Mucosa of rectum (tissue), 2 donors: ENCODE data around the gene TNFRSF14.
A peak's percentile ranks its signal among the peaks of the same experiment; 100 is the strongest.

Experiments used
- H3K27ac ChIP-seq, 2 donors: one replicate each; pipeline ENCODE4 v1.7.0; 2013; ENCODE audit warnings: inconsistent platforms in 2 of 2, low read depth in 2 of 2, low read length in 2 of 2
- H3K27me3 ChIP-seq, 2 donors: one replicate each; pipeline ENCODE4 v1.7.0; 2013; ENCODE audit warnings: low read length in 2 of 2; ENCODE audit not compliant: control insufficient read depth in 2 of 2, insufficient read depth in 2 of 2
- H3K36me3 ChIP-seq, 2 donors: one replicate each; pipeline ENCODE4 v1.7.0; 2013; ENCODE audit warnings: low read length in 2 of 2; ENCODE audit not compliant: control insufficient read depth in 2 of 2, insufficient read depth in 2 of 2
- H3K4me1 ChIP-seq, 2 donors: one replicate each; pipeline ENCODE4 v1.7.0; 2013; ENCODE audit warnings: low read length in 2 of 2, mild to moderate bottlenecking in 1 of 2; ENCODE audit not compliant: control insufficient read depth in 2 of 2, insufficient read depth in 2 of 2
- H3K4me3 ChIP-seq, 2 donors: one replicate each; pipeline ENCODE4 v1.7.0; 2013; ENCODE audit warnings: low read length in 2 of 2
- H3K9ac ChIP-seq, 2 donors: one replicate each; pipeline ENCODE4 v1.7.0; 2013; ENCODE audit warnings: low read length in 2 of 2, low read depth in 1 of 2, mild to moderate bottlenecking in 1 of 2
- H3K9me3 ChIP-seq, 2 donors: one replicate each; pipeline ENCODE4 v1.7.0; 2013; ENCODE audit warnings: low read length in 2 of 2; ENCODE audit not compliant: control insufficient read depth in 2 of 2
- donor health status: healthy.
- donor health status: Normal muscosa, but diverticular disease.

Gene TNFRSF14

DNA sequence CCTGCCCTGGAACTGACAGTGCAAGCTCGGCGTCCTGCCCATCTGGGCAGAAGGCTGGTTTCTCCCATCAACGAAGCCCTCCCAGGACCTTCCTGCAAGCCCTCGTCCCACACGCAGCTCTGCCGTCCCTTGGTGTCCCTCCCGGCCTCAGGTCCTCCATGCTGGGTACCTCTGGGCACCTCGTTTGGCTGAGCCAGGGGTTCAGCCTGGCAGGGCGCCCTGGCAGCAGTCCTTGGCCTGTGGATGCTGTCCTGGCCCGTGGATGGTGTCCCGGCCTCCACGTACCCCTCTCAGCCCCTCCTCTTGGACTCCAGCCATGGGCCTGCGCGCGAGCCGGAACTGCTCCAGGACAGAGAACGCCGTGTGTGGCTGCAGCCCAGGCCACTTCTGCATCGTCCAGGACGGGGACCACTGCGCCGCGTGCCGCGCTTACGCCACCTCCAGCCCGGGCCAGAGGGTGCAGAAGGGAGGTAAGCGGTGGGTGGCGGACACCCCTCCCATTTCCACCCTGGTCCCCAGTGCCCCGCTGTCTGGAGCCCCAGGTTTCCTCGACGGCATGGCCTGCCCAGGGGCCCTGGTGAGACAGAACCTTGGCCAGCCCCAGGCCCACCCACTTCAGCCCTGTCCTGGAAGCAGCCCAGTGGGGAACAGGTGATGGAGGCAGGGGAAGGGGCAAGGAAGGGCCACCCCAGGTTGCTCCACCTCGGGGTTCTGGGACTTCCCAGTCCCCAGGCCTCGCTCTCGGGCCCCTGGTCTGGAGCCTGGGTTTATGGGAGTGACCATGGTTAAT, 3.5 kb downstream of the TNFRSF14 start:
- no peaks in the 10 kb centered on the region for H3K9me3 ChIP-seq
- H3K9ac ChIP-seq = no peak overlapping the region
- H3K4me1 ChIP-seq = peaks cover 32 to 39% of the 10 kb centered on the region in 2 donors
- H3K27me3 ChIP-seq = no peaks in the 10 kb centered on the region
- H3K4me3 ChIP-seq = no peak overlapping the region
- no peak overlapping the region for H3K27ac ChIP-seq
- H3K36me3 ChIP-seq = peaks cover 24 to 43% of the 10 kb centered on the region in 2 donors

- H3K9me3 ChIP-seq = no peaks in the 10 kb centered on the region
- H3K4me3 ChIP-seq = no peak overlapping the region
- H3K27me3 ChIP-seq = no peaks in the 10 kb centered on the region
- H3K9ac ChIP-seq = no peak overlapping the region
- H3K36me3 ChIP-seq = peaks cover 24 to 43% of the 10 kb centered on the region in 2 donors
- H3K4me1 ChIP-seq = peaks cover 31 to 40% of the 10 kb centered on the region in 2 donors
- no peak overlapping the region for H3K27ac ChIP-seq
Observed at GRCh38 chr1:2560299-2561073, 4.3 kb downstream of the TNFRSF14 start.

DNA sequence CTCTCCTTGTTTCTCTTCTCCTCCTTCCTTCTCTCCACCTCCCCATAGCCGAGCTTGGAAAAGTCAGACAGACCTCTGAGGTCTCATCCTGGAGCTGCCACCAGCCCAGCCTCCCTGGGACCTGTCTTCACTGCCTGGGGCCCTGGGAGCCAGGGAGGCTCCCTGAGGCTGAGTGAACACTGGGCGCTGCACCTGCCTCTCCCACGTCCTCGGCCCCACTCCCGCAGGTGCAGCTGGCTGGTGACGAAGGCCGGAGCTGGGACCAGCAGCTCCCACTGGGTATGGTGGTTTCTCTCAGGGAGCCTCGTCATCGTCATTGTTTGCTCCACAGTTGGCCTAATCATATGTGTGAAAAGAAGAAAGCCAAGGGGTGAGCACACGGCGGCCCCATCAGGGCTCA, 5.3 kb downstream of the TNFRSF14 start:
- no peaks in the 10 kb centered on the region for H3K9me3 ChIP-seq
- H3K4me3 ChIP-seq = no peak overlapping the region
- no peaks in the 10 kb centered on the region for H3K27me3 ChIP-seq
- H3K36me3 ChIP-seq = peaks cover 24 to 43% of the 10 kb centered on the region in 2 donors
- no peak overlapping the region for H3K27ac ChIP-seq
- peaks cover 25 to 41% of the 10 kb centered on the region in 2 donors for H3K4me1 ChIP-seq
- H3K9ac ChIP-seq = no peak overlapping the region

GRCh38 chr1:2561898-2562895, 6.0 kb downstream of the TNFRSF14 start:
- H3K36me3 ChIP-seq = peaks cover 24 to 43% of the 10 kb centered on the region in 2 donors
- no peaks in the 10 kb centered on the region for H3K27me3 ChIP-seq

GRCh38 chr1:2563205-2563604, 7.0 kb downstream of the TNFRSF14 start:
- Histone ChIP-seq H3K4me1 (peaks cover 17 to 29% of the 10 kb centered on the region in 2 donors), H3K9me3 (no peaks in the 10 kb centered on the region), H3K27me3 (no peaks in the 10 kb centered on the region), H3K27ac (no peak overlapping the region), H3K36me3 (peaks cover 21 to 43% of the 10 kb centered on the region in 2 donors), H3K4me3 (no peak overlapping the region), H3K9ac (no peak overlapping the region)

More at GRCh38 chr1:2561898-2562895, 6.0 kb downstream of the TNFRSF14 start:
- Histone ChIP-seq H3K4me3 (no peak overlapping the region), H3K27ac (no peak overlapping the region), H3K4me1 (peaks cover 25 to 39% of the 10 kb centered on the region in 2 donors), H3K9ac (peak overlapping the region in 1 of 2 donors; percentile 27), H3K9me3 (no peaks in the 10 kb centered on the region)

DNA sequence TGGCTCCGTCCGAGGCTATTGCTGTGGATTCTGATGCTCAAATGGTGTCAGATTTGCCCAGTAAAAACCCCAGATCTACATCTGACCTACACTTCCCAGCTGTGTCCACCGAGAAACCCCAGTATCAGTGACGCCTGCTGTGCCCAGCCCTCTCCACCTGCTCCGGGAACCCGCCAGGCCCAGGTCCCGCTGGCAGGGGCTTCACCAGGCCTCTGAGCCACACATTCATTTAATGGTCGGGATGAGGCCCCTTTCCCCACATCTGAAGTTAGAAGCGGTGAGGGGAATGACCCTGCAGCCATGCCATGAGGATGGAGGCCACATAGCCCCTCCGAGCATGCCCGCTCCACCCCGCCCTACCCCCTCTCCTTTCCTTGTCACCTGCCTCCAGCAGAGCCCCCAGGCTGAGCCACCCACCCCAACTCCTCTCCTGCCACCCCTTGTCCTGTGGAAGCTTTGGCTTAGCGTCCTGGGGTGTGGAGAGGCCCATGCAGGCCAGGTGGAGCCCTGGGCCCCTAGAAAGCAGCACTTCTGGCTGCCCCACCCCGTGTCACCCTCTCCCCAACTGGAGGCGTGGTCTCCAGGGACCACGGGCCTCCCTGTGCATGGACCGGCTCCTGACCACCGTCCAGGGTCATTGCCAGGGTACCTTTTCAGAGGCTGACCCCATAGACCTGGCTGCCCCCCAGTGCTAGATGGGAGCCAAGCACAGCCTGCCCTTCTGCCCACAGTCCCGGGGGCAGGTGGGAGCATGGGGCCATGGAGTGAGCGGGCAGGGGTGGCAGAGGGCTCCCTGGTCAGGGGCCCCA, 8.0 kb downstream of the TNFRSF14 start:
- H3K4me3 ChIP-seq = no peak overlapping the region
- peak overlapping the region in 1 of 2 donors; percentile 70 for H3K9ac ChIP-seq
- no peaks in the 10 kb centered on the region for H3K9me3 ChIP-seq
- H3K27ac ChIP-seq = peak overlapping the region; percentile 68 to 76
- no peaks in the 10 kb centered on the region for H3K27me3 ChIP-seq
- peaks cover 19 to 35% of the 10 kb centered on the region in 2 donors for H3K36me3 ChIP-seq
- peaks cover 10 to 22% of the 10 kb centered on the region in 2 donors for H3K4me1 ChIP-seq

- Histone ChIP-seq H3K9me3 (no peaks in the 10 kb centered on the region), H3K4me3 (no peak overlapping the region), H3K4me1 (peaks cover 10 to 22% of the 10 kb centered on the region in 2 donors), H3K36me3 (peaks cover 15 to 29% of the 10 kb centered on the region in 2 donors), H3K9ac (peak overlapping the region in 1 of 2 donors; percentile 70), H3K27ac (peak overlapping the region; percentile 68 to 76), H3K27me3 (no peaks in the 10 kb centered on the region)
Observed at GRCh38 chr1:2564815-2565374, 8.7 kb downstream of the TNFRSF14 start.

DNA sequence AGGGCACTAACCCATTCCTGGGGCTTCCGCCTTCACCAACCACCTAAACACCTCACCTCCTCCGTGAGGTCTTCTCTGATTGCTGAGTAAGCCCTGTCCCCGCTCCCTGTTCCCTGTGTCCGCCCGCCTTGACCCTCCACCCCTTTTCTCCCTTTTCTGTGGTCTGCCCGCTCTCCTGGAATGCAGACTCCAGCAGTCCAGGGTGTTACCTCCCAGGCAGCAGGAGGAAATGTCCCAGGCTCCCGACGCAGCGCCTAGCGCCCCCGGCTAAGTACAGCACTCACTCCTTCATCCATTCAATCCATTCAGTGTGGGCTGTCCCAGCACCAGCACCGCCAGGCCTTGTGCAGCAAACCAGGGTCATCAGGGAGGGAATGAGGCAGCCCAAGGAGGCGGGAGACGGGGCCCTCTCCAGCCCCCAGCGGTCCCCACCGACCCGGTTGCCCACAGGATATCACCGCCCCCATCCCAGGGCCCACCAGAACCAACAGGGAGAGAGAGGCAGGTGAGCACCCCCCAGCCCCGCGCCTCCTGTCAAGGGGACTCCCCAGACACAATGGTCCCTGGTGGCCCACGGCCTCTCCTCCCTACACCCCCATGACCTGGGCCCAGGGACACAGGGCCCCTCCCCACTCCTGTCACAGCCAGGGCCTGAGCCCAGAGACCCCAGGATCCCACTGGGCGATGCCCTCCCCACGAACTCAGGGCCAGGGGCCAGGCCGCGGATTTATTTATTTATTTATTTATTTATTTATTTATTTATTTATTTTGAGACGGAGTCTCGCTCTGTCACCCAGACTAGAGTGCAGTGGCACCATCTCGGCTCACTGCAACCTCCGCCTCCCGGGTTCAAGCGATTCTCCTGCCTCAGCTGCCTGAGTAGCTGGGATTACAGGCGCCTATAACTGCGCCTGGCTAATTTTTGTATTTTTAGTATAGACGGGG, 10.2 kb downstream of the TNFRSF14 start:
- H3K9me3 ChIP-seq = no peaks in the 10 kb centered on the region
- H3K4me1 ChIP-seq = peaks cover 10 to 22% of the 10 kb centered on the region in 2 donors
- no peak overlapping the region for H3K4me3 ChIP-seq
- no peaks in the 10 kb centered on the region for H3K27me3 ChIP-seq
- peaks cover 5 to 18% of the 10 kb centered on the region in 2 donors for H3K36me3 ChIP-seq
- H3K27ac ChIP-seq = no peak overlapping the region
- peak overlapping the region in 1 of 2 donors; percentile 56 for H3K9ac ChIP-seq
